GM10266 (cell line): Measurements from ENCODE around the gene ZNF878.
"Not testable (repeated sequence)": the region's sequence is repeated elsewhere in the genome, so short reads cannot be mapped to it uniquely, and the experiment has no call there.

Experiments
- DNase-seq: peaks from one replicate; pipeline ENCODE4 v3.0.0; 2012; ENCODE audit errors: extremely low spot score
- CTCF ChIP-seq: IDR thresholded peaks from 2 replicates; pipeline ENCODE4 v1.5.1; 2012; ENCODE audit warnings: mild to moderate bottlenecking, low read depth; ENCODE audit not compliant: control insufficient read depth, insufficient read depth; ENCODE audit errors: missing control alignments

The ZNF878 gene

GRCh38 chr19:12090807-12091206 lies 38.0 kb upstream of the ZNF878 start:
- DNase-seq = peak; percentile 75
- TF ChIP-seq CTCF = peak; percentile 74

DNA sequence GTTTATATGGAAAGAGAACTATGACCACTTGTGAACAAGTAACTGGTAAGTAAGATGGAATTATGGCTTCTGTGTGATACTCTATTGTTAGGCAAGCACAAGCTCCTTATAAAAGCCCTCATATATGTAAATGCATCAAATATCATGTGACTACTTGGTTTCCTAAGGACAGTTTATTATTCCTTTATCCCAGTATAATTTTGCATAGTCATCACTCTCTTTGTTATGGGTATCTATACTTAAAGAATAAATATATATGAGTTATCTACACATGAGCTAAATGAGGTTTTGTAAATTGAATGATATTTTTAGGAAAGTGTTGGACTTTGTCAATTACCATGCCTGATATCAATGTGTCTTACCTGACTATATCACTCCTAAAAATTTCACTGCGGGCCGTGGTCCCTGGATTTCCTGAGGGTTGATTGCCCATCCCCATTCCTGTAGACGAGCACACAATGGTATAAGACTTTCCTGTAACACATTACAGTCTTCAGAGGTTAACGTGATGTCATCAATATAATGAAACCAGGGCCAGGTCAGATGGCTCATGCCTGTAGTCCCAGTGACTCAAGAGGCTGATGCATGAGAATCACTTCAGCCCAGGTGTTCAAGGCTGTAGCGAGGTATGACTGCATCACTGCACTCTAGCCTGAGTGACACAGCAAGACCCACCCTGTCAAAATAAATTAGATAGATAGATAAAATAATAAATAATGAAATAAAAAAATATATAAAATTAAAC lies 32.5 kb upstream of the ZNF878 start:
- no peak for TF ChIP-seq CTCF
- DNase-seq = no peak

DNA sequence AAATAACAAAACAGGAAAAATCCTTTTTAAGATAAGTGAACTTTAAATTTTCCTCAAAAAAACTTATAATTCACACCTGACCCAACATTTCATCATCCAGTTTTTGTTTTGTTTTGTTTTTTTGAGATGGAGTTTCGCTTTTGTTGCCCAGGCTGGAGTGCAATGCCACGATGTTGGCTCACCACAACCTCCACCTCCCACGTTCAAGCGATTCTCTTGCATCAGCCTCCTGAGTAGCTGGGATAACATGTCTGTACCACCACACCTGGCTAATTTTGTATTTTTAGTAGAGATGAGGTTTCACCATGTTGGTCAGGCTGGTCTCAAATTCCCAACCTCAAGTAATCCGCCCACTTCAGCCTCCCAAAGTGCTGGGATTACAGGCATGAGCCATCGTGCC lies 30.6 kb upstream of the ZNF878 start:
- DNase-seq = not testable (repeated sequence)

DNA sequence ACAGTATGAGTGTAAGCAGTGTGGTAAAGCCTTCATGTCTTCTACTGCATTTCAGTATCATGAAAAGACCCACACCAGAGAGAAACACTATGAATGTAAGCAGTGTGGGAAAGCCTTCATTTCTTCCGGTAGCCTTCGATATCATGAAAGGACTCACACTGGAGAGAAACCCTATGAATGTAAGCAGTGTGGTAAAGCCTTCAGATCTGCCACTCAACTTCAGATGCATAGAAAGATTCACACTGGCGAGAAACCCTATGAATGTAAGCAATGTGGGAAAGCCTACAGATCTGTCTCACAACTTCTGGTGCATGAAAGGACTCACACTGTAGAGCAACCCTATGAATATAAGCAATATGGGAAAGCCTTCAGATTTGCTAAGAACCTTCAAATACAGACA lies 24.6 kb upstream of the ZNF878 start:
- no peak for DNase-seq
- TF ChIP-seq CTCF = no peak

DNA sequence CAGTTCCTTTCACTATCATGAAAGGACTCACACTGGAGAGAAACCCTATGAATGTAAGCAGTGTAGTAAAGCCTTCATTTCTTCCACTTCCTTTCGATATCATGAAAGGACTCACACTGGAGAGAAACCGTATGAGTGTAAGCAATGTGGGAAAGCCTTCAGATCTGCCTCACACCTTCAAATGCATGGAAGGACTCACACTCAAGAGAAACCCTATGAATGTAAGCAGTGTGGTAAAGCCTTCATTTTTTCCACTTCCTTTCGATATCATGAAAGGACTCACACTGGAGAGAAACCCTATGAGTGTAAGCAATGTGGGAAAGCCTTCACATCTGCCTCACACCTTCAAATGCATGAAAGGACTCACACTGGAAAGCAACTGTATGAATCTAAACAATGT lies 23.6 kb upstream of the ZNF878 start:
- DNase-seq = not testable (repeated sequence)

DNA sequence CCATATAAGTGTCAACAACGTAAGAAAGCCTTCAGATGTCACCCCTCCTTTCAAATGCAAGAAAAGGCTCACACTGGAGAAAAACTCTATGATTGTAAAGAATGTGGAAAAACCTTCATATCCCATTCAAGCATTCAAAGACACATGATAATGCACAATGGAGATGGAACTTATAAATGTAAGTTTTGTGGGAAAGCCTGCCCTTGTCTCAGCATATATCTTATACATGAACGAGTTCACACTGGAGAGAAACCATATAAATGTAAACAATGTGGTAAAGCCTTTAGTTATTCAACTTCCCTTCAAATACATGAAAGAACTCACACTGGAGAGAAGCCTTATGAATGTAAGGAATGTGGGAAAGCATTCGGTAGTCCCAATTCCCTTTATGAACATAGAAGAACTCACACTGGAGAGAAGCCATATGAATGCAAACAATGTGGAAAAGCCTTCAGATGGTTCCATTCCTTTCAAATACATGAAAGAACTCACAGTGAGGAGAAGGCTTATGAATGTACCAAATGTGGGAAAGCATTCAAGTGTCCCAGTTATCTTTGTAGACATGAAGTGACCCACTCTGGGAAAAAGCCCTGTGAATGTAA lies 22.9 kb upstream of the ZNF878 start:
- TF ChIP-seq CTCF = no peak
- DNase-seq = no peak

GRCh38 chr19:12064590-12065538 lies 12.1 kb upstream of the ZNF878 start, which contains the start of gene ZNF844:
TSS of gene ZNF844 (plus strand) at chr19:12064731. CDS start at chr19:12064874, 143 bp downstream.
- DNase-seq = peak; percentile 92
- TF ChIP-seq CTCF = no peak

GRCh38 chr19:12055784-12056183 lies 3.0 kb upstream of the ZNF878 start:
- DNase-seq = no peak

More at GRCh38 chr19:12055784-12056183, 3.0 kb upstream of the ZNF878 start:
- no peak for TF ChIP-seq CTCF
